Inflammatory macrophage treated with lipopolysaccharide for 1 hour (primary cell): Measurements from ENCODE around the gene PXK.
A peak's percentile ranks its signal among the peaks of the same experiment; 100 is the strongest.
"Not testable (repeated sequence)": the region's sequence is repeated elsewhere in the genome, so short reads cannot be mapped to it uniquely, and the experiment has no call there.

ENCODE experiments used
- DNase-seq, 2 donors: peaks; one replicate each; pipeline ENCODE4 v3.0.0-alpha.2; 2020 to 2022

PXK gene

GRCh38 chr3:58332575-58333188 is at the start of gene PXK:
Gene PXK, plus strand, starts transcription at chr3:58332892. Its CDS starts 97 bp downstream, at chr3:58332989.
- peak; percentile 66 to 80 for DNase-seq

GRCh38 chr3:58285334-58285733 is 47.4 kb upstream of the PXK start:
- no peak for DNase-seq

- DNase-seq, result no peak
These were observed 45.3 kb upstream of the PXK start for GRCh38 chr3:58287354-58287753.

GRCh38 chr3:58288011-58288728 is 44.5 kb upstream of the PXK start:
- DNase-seq, result no peak

DNA sequence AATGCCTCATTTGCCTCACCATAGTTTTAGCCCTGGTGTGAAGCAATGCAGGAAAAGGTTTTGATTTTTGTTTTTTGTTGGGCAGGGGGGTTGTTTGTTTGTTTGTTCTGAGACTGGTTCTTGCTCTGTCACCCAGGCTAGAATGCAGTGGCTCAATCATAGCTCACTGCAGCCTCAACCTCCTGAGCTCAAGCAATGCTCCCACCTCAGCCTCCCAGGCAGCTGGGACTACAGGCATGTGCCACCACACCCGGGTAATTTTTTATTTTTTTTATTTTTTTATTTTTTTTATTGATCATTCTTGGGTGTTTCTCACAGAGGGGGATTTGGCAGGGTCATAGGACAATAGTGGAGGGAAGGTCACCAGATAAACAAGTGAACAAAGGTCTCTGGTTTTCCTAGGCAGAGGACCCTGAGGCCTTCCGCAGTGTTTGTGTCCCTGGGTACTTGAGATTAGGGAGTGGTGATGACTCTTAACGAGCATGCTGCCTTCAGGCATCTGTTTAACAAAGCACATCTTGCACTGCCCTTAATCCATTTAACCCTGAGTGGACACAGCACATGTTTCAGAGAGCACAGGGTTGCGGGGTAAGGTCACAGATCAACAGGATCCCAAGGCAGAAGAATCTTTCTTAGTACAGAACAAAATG is 43.6 kb upstream of the PXK start:
- DNase-seq, result not testable (repeated sequence)

- DNase-seq, result not testable (repeated sequence)
These were observed 42.2 kb upstream of the PXK start for GRCh38 chr3:58290446-58290845.

- DNase-seq, result no peak
These were observed 40.9 kb upstream of the PXK start for GRCh38 chr3:58291671-58292338.

GRCh38 chr3:58292866-58293265 is 39.8 kb upstream of the PXK start:
- no peak for DNase-seq

DNA sequence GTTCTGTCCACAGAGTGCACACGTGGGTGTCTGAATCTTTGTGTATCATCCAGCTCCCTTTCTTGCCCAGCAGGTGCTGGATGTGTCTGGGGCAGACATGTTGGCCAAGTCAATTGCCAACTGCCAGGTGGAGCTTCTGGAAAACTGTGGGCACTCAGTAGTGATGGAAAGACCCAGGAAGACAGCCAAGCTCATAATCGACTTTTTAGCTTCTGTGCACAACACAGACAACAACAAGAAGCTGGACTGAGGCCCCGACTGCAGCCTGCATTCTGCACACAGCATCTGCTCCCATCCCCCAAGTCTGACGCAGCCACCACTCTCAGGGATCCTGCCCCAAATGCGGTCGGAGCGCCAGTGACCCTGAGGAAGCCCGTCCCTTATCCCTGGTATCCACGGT is 39.2 kb upstream of the PXK start:
- DNase-seq, result no peak

- DNase-seq, result no peak
These were observed 36.4 kb upstream of the PXK start for GRCh38 chr3:58296269-58296668.

GRCh38 chr3:58296843-58297242 is 35.8 kb upstream of the PXK start:
- no peak for DNase-seq

DNA sequence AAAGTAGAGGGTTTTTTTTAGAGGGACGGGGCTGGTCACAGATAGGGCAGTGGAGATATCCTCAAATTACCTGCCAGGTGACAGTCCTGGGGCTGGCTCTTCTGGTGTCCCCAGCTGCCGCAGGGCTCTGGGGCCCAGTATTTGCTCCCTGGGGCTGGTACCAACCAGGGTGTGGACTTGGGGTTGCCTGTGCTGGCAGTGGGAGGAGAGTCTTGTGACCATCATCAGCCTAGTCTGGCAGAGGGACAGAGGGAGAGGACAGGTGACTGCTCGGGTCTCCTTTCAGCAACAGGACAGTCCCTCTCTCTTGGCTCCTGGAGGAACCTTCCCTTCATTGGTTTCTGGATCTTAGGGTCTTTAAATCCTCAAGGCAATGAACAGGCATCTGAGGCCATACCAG is 34.5 kb upstream of the PXK start:
- no peak for DNase-seq

DNA sequence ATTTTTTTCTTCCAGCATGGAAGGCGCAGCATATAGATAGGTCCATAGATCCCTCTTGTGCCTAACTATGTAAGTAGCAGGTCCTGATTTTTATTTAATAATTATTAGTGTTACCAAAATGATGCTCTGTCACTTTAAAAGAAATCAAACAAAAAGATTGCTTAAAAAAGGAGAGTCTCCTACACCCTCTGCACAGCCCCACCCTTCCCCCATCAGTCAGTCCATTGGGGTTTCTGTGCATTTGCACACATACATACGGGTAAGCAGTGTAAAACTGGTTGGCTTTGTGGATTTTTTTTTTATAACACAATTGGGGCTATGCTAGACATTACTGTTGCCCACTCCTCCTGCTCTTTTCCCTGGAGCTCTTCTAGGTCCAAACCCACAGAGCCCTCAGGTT is 33.6 kb upstream of the PXK start:
- no peak for DNase-seq

DNA sequence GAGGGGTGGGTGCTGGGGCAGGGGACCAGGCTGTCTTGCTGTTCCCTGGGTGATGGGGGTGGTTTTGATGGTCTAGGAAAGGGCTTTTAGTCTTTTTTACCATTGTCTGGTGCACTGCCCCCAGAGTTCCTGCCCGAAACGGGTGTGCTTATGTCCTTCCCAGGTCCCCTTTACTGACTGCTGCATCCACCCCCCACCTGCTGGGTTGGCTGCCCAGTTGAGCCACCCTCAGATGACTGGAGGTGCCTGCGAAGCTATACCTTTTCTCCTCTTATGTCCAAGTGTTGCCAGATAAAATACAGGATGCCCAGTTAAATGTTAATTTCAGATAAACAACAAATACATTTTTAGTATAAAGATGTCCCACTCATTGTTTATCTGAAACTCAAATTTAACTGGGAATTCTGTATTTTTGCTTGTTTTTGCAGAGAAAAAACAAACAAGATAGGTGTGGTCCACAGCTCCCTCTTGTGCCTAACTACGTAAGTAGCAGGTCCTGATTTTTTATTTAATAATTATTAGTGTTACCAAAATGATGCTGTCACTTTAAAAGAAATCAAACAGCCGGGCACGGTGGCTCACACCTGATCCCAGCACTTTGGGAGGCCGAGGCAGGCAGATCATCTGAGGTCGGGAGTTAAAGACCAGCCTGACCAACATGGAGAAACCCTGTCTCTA is 32.7 kb upstream of the PXK start:
- DNase-seq, result peak; percentile 22 to 25

- DNase-seq, result peak; percentile 96 to 100
These were observed 26.6 kb upstream of the PXK start, which contains the start of the genes HTD2 and RPP14 for GRCh38 chr3:58305882-58306711. Gene HTD2, plus strand, starts transcription at chr3:58306520. Its CDS starts 11,094 bp downstream, at chr3:58317614. Gene RPP14, plus strand, starts transcription at chr3:58306245. Its CDS starts 4,085 bp downstream, at chr3:58310330.

- peak; percentile 31 to 35 for DNase-seq
These were observed 25.0 kb upstream of the PXK start for GRCh38 chr3:58307639-58308215.

- no peak for DNase-seq
These were observed 24.0 kb upstream of the PXK start for GRCh38 chr3:58308728-58309127.

DNA sequence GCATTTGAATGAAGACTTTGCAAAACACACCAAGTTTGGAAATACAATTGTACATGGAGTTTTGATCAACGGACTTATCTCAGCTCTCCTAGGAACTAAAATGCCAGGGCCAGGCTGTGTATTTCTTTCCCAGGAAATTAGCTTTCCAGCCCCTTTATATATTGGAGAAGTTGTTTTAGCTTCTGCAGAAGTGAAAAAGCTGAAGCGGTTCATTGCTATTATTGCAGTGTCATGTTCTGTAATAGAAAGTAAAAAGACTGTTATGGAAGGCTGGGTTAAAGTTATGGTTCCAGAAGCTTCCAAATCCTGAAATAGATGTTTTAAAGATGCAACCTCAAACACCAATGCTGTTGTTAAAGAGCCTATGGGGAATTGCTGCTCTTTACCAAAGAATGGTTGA is 14.9 kb upstream of the PXK start:
- peak; percentile 26 to 37 for DNase-seq

DNA sequence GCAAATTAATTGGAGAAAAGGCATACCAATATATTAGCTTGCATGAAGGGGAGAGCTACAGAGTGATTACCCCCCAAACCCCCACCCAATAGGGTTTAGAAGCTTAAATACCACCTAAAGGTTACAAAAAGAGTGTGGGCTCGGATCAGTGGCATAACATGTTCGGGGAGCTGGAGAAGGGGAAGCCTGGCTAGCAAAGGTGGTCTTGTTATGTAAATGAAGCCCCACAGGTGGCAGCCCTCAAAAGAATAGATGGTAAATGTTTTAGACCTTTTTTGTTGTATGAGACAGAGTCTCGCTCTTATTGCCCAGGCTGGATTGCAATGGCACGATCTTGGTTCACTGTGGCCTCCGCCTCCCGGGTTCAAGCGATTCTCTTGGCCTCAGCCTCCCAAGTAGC is 10.9 kb upstream of the PXK start:
- no peak for DNase-seq

DNA sequence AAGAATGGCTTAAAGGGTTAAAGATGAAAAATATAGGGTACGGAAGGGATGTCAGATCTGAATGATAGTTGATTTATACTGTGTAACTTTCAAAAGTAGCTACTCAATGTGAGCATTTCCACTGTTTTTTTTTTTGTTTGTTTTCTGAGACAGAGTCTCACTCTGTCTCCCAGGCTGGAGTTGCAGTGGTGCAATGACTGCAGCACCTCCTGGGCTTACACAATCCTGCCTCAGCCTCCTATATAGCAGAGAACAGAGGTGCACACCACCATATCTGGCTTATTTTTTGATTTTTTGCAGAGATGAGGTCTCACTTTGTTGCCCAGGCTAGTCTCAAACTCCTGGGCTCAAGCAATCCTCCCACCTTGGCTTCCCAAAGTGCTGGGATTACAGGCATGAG is 9.9 kb upstream of the PXK start:
- DNase-seq, result no peak
